ENCODE measurements around the gene PAPPA2. TPM values are rescaled to one million over a fixed set of nuclear protein-coding genes. Genes with fewer than 3 reads are reported as not detected.
A peak's percentile ranks its signal among the peaks of the same experiment; 100 is the strongest.

The PAPPA2 gene
- total RNA-seq, 1 experiment from 2014 or later, result 0.06 TPM

GRCh38 chr1:176802316-176802715, 339.3 kb downstream of the PAPPA2 start:
- DNase-seq (ENCODE audit: low read depth), result no peak

- no peak for DNase-seq (ENCODE audit: low read depth)
These were observed 340.1 kb downstream of the PAPPA2 start for GRCh38 chr1:176803042-176803441.

- no peak for DNase-seq (ENCODE audit: low read depth)
These were observed 340.6 kb downstream of the PAPPA2 start for GRCh38 chr1:176803596-176803995.

- no peak for DNase-seq (ENCODE audit: low read depth)
These were observed 346.3 kb downstream of the PAPPA2 start for GRCh38 chr1:176809292-176809691.

- DNase-seq (ENCODE audit: low read depth), result no peak
These were observed 348.7 kb downstream of the PAPPA2 start for GRCh38 chr1:176811511-176812288.

GRCh38 chr1:176815621-176816020, 352.6 kb downstream of the PAPPA2 start:
- DNase-seq (ENCODE audit: low read depth), result no peak

- no peak for DNase-seq (ENCODE audit: low read depth)
These were observed 353.3 kb downstream of the PAPPA2 start for GRCh38 chr1:176816232-176816631.

GRCh38 chr1:176820391-176821031, 357.5 kb downstream of the PAPPA2 start:
- DNase-seq (ENCODE audit: low read depth), result no peak

- no peak for DNase-seq (ENCODE audit: low read depth)
These were observed 363.3 kb downstream of the PAPPA2 start for GRCh38 chr1:176826265-176826664.

- no peak for DNase-seq (ENCODE audit: low read depth)
These were observed 366.3 kb downstream of the PAPPA2 start for GRCh38 chr1:176829261-176829660.

GRCh38 chr1:176831150-176831549, 368.2 kb downstream of the PAPPA2 start:
- DNase-seq (ENCODE audit: low read depth), result no peak

GRCh38 chr1:176837708-176838107, 374.7 kb downstream of the PAPPA2 start:
- DNase-seq (ENCODE audit: low read depth), result no peak

- DNase-seq (ENCODE audit: low read depth), result no peak
These were observed 375.5 kb downstream of the PAPPA2 start for GRCh38 chr1:176838276-176838995.

GRCh38 chr1:176839216-176839615, 376.2 kb downstream of the PAPPA2 start:
- DNase-seq (ENCODE audit: low read depth), result no peak

GRCh38 chr1:176841238-176841637, 378.3 kb downstream of the PAPPA2 start:
- DNase-seq (ENCODE audit: low read depth), result no peak

GRCh38 chr1:176843352-176844297, 380.6 kb downstream of the PAPPA2 start:
- peak; percentile 7 for DNase-seq (ENCODE audit: low read depth)

GRCh38 chr1:176847052-176847451, 384.1 kb downstream of the PAPPA2 start:
- DNase-seq (ENCODE audit: low read depth), result no peak

- DNase-seq (ENCODE audit: low read depth), result no peak
These were observed 386.3 kb downstream of the PAPPA2 start for GRCh38 chr1:176849281-176849680.

- DNase-seq (ENCODE audit: low read depth), result no peak
These were observed 387.9 kb downstream of the PAPPA2 start for GRCh38 chr1:176850871-176851270.

- no peak for DNase-seq (ENCODE audit: low read depth)
These were observed 389.1 kb downstream of the PAPPA2 start for GRCh38 chr1:176852124-176852523.

- no peak for DNase-seq (ENCODE audit: low read depth)
These were observed 390.5 kb downstream of the PAPPA2 start for GRCh38 chr1:176853503-176853902.

Data from LHCN-M2 (cell line).